GM21528 (cell line): ENCODE results near the gene HBEGF.

Experiments used
- ATAC-seq: cut with Tn5 transposase; IDR thresholded peaks from one replicate; pipeline ENCODE4 v1.9.1; 2021; ENCODE audit warnings: mild to moderate bottlenecking, moderate library complexity; ENCODE audit not compliant: unreplicated experiment, low FRiP score

Gene HBEGF

GRCh38 chr5:140309706-140310249, 36.6 kb downstream of the HBEGF start:
- ATAC-seq: no peak

GRCh38 chr5:140305471-140305870, 40.9 kb downstream of the HBEGF start:
- ATAC-seq: no peak

GRCh38 chr5:140303966-140304365, 42.4 kb downstream of the HBEGF start:
- ATAC-seq: no peak

- peak; percentile 94 for ATAC-seq
Observed at GRCh38 chr5:140302786-140303639, 43.4 kb downstream of the HBEGF start, which contains the start of gene PFDN1. PFDN1 (minus strand) TSS chr5:140303101; CDS start chr5:140303073, 28 bp downstream.

- ATAC-seq: no peak
Observed at GRCh38 chr5:140301136-140301535, 45.3 kb downstream of the HBEGF start.

GRCh38 chr5:140299056-140299455, 47.3 kb downstream of the HBEGF start:
- no peak for ATAC-seq

- ATAC-seq: no peak
Observed at GRCh38 chr5:140298183-140298601, 48.2 kb downstream of the HBEGF start.

GRCh38 chr5:140297283-140297682, 49.1 kb downstream of the HBEGF start:
- no peak for ATAC-seq

- ATAC-seq: no peak
Observed at GRCh38 chr5:140296289-140296688, 50.1 kb downstream of the HBEGF start.

GRCh38 chr5:140295414-140295813, 51.0 kb downstream of the HBEGF start:
- no peak for ATAC-seq

GRCh38 chr5:140294753-140295152, 51.6 kb downstream of the HBEGF start:
- ATAC-seq: no peak

- no peak for ATAC-seq
Observed at GRCh38 chr5:140293849-140294100, 52.6 kb downstream of the HBEGF start.

- ATAC-seq: no peak
Observed at GRCh38 chr5:140293091-140293848, 53.1 kb downstream of the HBEGF start.

GRCh38 chr5:140292212-140293036, 54.0 kb downstream of the HBEGF start:
- no peak for ATAC-seq

- ATAC-seq: no peak
Observed at GRCh38 chr5:140287801-140288521, 58.4 kb downstream of the HBEGF start.

GRCh38 chr5:140286424-140286823, 60.0 kb downstream of the HBEGF start:
- ATAC-seq: no peak

- ATAC-seq: no peak
Observed at GRCh38 chr5:140284013-140284412, 62.4 kb downstream of the HBEGF start.
